H9 (cell line): ENCODE results near the gene GNPDA2. TPM values are rescaled to one million over a fixed set of nuclear protein-coding genes. Genes with fewer than 3 reads are reported as not detected.

ENCODE experiments used
- DNase-seq: peaks from one replicate; pipeline ENCODE4 v3.0.0-alpha.2; 2017
- H2AFZ ChIP-seq: one replicate; pipeline ENCODE4 v1.6.1; 2013; ENCODE audit warnings: mild to moderate bottlenecking, low read length, control low read depth, moderate library complexity
- H2AK5ac ChIP-seq: 2 replicates; pipeline ENCODE4 v1.6.1; 2013; ENCODE audit warnings: low read length, control low read depth, mixed read lengths; ENCODE audit not compliant: insufficient read length
- H2BK120ac ChIP-seq: one replicate; pipeline ENCODE4 v1.6.1; 2013; ENCODE audit warnings: low read depth, mild to moderate bottlenecking, low read length, control low read depth, inconsistent platforms; ENCODE audit not compliant: poor library complexity, severe bottlenecking
- H2BK12ac ChIP-seq: 2 replicates; pipeline ENCODE4 v1.6.1; 2013; ENCODE audit warnings: low read length, control low read depth, mixed read lengths, low read depth; ENCODE audit not compliant: insufficient read length
- H2BK15ac ChIP-seq: 2 replicates; pipeline ENCODE4 v1.6.1; 2013; ENCODE audit warnings: low read depth, low read length, control low read depth
- H2BK20ac ChIP-seq: one replicate; pipeline ENCODE4 v1.6.1; 2013; ENCODE audit warnings: low read depth, mild to moderate bottlenecking, low read length, control low read depth, inconsistent platforms; ENCODE audit not compliant: poor library complexity, severe bottlenecking
- H2BK5ac ChIP-seq: 2 replicates; pipeline ENCODE4 v1.6.1; 2013; ENCODE audit warnings: low read length, control low read depth, mixed read lengths; ENCODE audit not compliant: insufficient read length
- H3K14ac ChIP-seq: 2 replicates; pipeline ENCODE4 v1.6.1; 2013; ENCODE audit warnings: low read length, control low read depth; ENCODE audit not compliant: insufficient read depth
- H3K18ac ChIP-seq: 2 replicates; pipeline ENCODE4 v1.6.1; 2013; ENCODE audit warnings: low read depth, mild to moderate bottlenecking, mixed read lengths, low read length, control low read depth; ENCODE audit not compliant: insufficient read length
- H3K23ac ChIP-seq: 2 replicates; pipeline ENCODE4 v1.6.1; 2013; ENCODE audit warnings: low read length, control low read depth, mixed read lengths, low read depth; ENCODE audit not compliant: insufficient read length
- H3K23me2 ChIP-seq: 2 replicates; pipeline ENCODE4 v1.6.1; 2013; ENCODE audit warnings: low read depth, mild to moderate bottlenecking, mixed read lengths, low read length, control low read depth; ENCODE audit not compliant: insufficient read length, poor library complexity, severe bottlenecking
- H3K27ac ChIP-seq: 2 replicates; pipeline ENCODE4 v1.5.1; 2013; ENCODE audit warnings: low read length, control low read depth, mixed read lengths, low read depth; ENCODE audit not compliant: insufficient read length
- H3K27me3 ChIP-seq: 2 replicates; pipeline ENCODE4 v1.6.1; 2013; ENCODE audit warnings: low read length, control low read depth, inconsistent platforms; ENCODE audit not compliant: insufficient read depth
- H3K4ac ChIP-seq: 2 replicates; pipeline ENCODE4 v1.6.1; 2013; ENCODE audit warnings: low read depth, mild to moderate bottlenecking, control low read depth, inconsistent platforms, low read length, moderate library complexity
- H3K4me1 ChIP-seq: 2 replicates; pipeline ENCODE4 v1.6.1; 2013; ENCODE audit warnings: low read length, control low read depth, inconsistent platforms; ENCODE audit not compliant: insufficient read depth
- H3K4me2 ChIP-seq: 2 replicates; pipeline ENCODE4 v1.6.1; 2013; ENCODE audit warnings: low read length, control low read depth, mixed read lengths; ENCODE audit not compliant: insufficient read length, insufficient read depth
- H3K56ac ChIP-seq: 2 replicates; pipeline ENCODE4 v1.6.1; 2013; ENCODE audit warnings: low read depth, mild to moderate bottlenecking, mixed read lengths, low read length, control low read depth; ENCODE audit not compliant: insufficient read length
- H3K79me1 ChIP-seq: 2 replicates; pipeline ENCODE4 v1.6.1; 2013; ENCODE audit warnings: low read depth, mild to moderate bottlenecking, moderate library complexity, low read length, control low read depth, inconsistent platforms; ENCODE audit not compliant: insufficient read depth, poor library complexity, severe bottlenecking
- H3K79me2 ChIP-seq: 2 replicates; pipeline ENCODE4 v1.6.1; 2013; ENCODE audit warnings: low read length, control low read depth, inconsistent platforms; ENCODE audit not compliant: insufficient read depth
- H3K9ac ChIP-seq: 2 replicates; pipeline ENCODE4 v1.6.1; 2013; ENCODE audit warnings: low read length, control low read depth, mixed read lengths; ENCODE audit not compliant: insufficient read length; ENCODE audit errors: extremely low read depth
- H3K9me3 ChIP-seq: one replicate; pipeline ENCODE4 v1.6.1; 2013; ENCODE audit warnings: low read depth, low read length, inconsistent platforms; ENCODE audit not compliant: control insufficient read depth
- H3T11ph ChIP-seq: one replicate; pipeline ENCODE4 v1.6.1; 2013; ENCODE audit warnings: mild to moderate bottlenecking, low read length, control low read depth, inconsistent platforms
- H4K20me1 ChIP-seq: one replicate; pipeline ENCODE4 v1.6.1; 2013; ENCODE audit not compliant: control insufficient read depth, insufficient read length, insufficient read depth
- H4K5ac ChIP-seq: 2 replicates; pipeline ENCODE4 v1.6.1; 2013; ENCODE audit warnings: low read depth, mild to moderate bottlenecking, mixed read lengths, low read length, control low read depth; ENCODE audit not compliant: insufficient read length
- H4K8ac ChIP-seq: replicated peaks from 2 replicates; pipeline ENCODE4 v1.6.1; 2013; ENCODE audit warnings: low read length, control low read depth, mixed read lengths, low read depth; ENCODE audit not compliant: insufficient read length
- H4K91ac ChIP-seq: 2 replicates; pipeline ENCODE4 v1.6.1; 2013; ENCODE audit warnings: low read depth, mild to moderate bottlenecking, moderate library complexity, mixed read lengths, low read length, control low read depth; ENCODE audit not compliant: insufficient read length
- H3K27ac Mint-ChIP-seq, 3 experiments: 2 replicates in 2 of 3; 3 replicates in 1 of 3; pipeline ENCODE4 v1.8.0; 2020 to 2021; ENCODE audit warnings: mixed read lengths in 3 of 3, mild to moderate bottlenecking in 1 of 3, moderate library complexity in 1 of 3
- H3K27me3 Mint-ChIP-seq: 2 replicates; pipeline ENCODE4 v1.8.0; 2021; ENCODE audit warnings: low read depth, mild to moderate bottlenecking, moderate library complexity, mixed read lengths
- H3K36me3 Mint-ChIP-seq, 3 experiments: 2 replicates in 2 of 3; 3 replicates in 1 of 3; pipeline ENCODE4 v1.8.0; 2020 to 2021; ENCODE audit warnings: low read depth in 3 of 3, mixed read lengths in 3 of 3; ENCODE audit not compliant: insufficient read depth in 1 of 3
- H3K4me1 Mint-ChIP-seq, 2 experiments: 2 replicates each; pipeline ENCODE4 v1.8.0; 2020; ENCODE audit warnings: mixed read lengths in 2 of 2
- H3K4me3 Mint-ChIP-seq, 2 experiments: 2 replicates in 1 of 2; 3 replicates in 1 of 2; pipeline ENCODE4 v1.8.0; 2020 to 2021; ENCODE audit warnings: mild to moderate bottlenecking in 2 of 2, mixed read lengths in 2 of 2, moderate library complexity in 1 of 2
- H3K9me3 Mint-ChIP-seq, 2 experiments: 2 replicates in 1 of 2; 3 replicates in 1 of 2; pipeline ENCODE4 v1.8.0; 2020; ENCODE audit warnings: mild to moderate bottlenecking in 2 of 2, mixed read lengths in 2 of 2, moderate library complexity in 1 of 2
- WGBS: extraction: QIAGEN DNeasy Blood & Tissue Kit; methylation state at CpG from one replicate; pipeline ENCODE4 v1.1.7; 2013; ENCODE audit warnings: missing lambda C conversion rate, low lambda C conversion rate, mixed read lengths; ENCODE audit not compliant: insufficient read length; ENCODE audit errors: extremely low coverage; 5-methylcytosine and 5-hydroxymethylcytosine counted together
- total RNA-seq: library from RNA; stranded (reverse); gene quantifications from 2 replicates; pipeline ENCODE4 v1.2.1, GENCODE V29; 2021
- TF ChIP-seq, protein P1 (sequence below): fragments of 200-600 bp; sonication (generic); conservative IDR thresholded peaks from 3 replicates; pipeline ENCODE4 v1.8.0; 2021; ENCODE audit warnings: antibody characterized with exemption, mild to moderate bottlenecking

GNPDA2 gene
- total RNA-seq, 1 experiment from 2014 or later, result 4.8 TPM

DNA sequence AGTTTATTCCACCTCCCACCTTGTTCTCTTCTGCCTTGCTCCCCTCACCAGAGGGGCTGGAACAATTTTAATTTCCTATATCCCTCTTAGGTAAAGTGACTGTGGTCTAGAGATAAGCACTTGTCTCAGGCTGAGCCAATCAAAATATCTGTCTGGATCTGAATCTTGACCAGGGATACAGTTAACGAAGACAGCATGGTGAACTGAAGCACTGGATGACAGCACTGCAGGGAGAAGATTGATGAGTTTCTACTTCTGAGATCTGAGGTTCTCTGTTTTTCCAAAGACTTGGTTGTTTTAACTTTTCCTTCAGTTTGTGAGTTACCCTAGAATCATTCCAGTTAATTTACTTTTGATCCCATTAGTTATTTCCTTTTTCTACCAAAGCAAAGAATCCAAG lies 13.2 kb downstream of the GNPDA2 start:
- no peak for DNase-seq
- H3K23ac ChIP-seq, result no peak overlapping the region
- no CpG with 5 or more reads among the region's 1 CpG for WGBS

More for the DNA sequence above, 13.2 kb downstream of the GNPDA2 start:
- Histone ChIP-seq H3K56ac (no peak overlapping the region), H3K4me2 (no peak overlapping the region), H3K79me1 (no peaks in the 10 kb centered on the region), H2BK20ac (no peak overlapping the region), H3T11ph (no peak overlapping the region), H4K20me1 (no peaks in the 10 kb centered on the region), H2AFZ (no peak overlapping the region), H3K9ac (no peak overlapping the region), H2BK5ac (no peak overlapping the region), H3K27me3 (no peaks in the 10 kb centered on the region), H3K14ac (no peak overlapping the region), H3K9me3 (no peaks in the 10 kb centered on the region), H3K4ac (no peak overlapping the region), H3K4me1 (no peaks in the 10 kb centered on the region), H2BK120ac (no peak overlapping the region), H2BK12ac (no peak overlapping the region), H4K91ac (no peak overlapping the region), H3K18ac (no peak overlapping the region), H3K23me2 (no peaks in the 10 kb centered on the region), H2AK5ac (no peak overlapping the region), H3K79me2 (no peaks in the 10 kb centered on the region), H3K27ac (no peak overlapping the region), H4K8ac (no peak overlapping the region), H4K5ac (no peak overlapping the region), H2BK15ac (no peak overlapping the region)
- Mint-ChIP-seq H3K27me3 (no peaks in the 10 kb centered on the region), H3K27ac (no peak overlapping the region), H3K9me3 (no peaks in the 10 kb centered on the region), H3K36me3 (peaks cover 2 to 4% (median 2%) of the 10 kb centered on the region in 3 experiments; a peak in 4 of 7 replicates), H3K4me3 (no peak overlapping the region), H3K4me1 (0 out of 4 replicates have a peak, but pooled peaks cover 0 to 6% of the 10 kb centered on the region in 2 experiments)
- TF ChIP-seq, protein P1, sequence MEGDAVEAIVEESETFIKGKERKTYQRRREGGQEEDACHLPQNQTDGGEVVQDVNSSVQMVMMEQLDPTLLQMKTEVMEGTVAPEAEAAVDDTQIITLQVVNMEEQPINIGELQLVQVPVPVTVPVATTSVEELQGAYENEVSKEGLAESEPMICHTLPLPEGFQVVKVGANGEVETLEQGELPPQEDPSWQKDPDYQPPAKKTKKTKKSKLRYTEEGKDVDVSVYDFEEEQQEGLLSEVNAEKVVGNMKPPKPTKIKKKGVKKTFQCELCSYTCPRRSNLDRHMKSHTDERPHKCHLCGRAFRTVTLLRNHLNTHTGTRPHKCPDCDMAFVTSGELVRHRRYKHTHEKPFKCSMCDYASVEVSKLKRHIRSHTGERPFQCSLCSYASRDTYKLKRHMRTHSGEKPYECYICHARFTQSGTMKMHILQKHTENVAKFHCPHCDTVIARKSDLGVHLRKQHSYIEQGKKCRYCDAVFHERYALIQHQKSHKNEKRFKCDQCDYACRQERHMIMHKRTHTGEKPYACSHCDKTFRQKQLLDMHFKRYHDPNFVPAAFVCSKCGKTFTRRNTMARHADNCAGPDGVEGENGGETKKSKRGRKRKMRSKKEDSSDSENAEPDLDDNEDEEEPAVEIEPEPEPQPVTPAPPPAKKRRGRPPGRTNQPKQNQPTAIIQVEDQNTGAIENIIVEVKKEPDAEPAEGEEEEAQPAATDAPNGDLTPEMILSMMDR, result no peak
